Right lobe of liver (tissue), 4 donors: ENCODE measurements around the gene WAC.

Experiments
- POLR2A ChIP-seq: fragments of 450-650 bp; IDR thresholded peaks from one replicate; pipeline ENCODE4 v1.6.1; 2017; ENCODE audit warnings: antibody characterized with exemption, mild to moderate bottlenecking
- TF ChIP-seq, protein P1 (sequence below), 4 donors: fragments of 200-600 bp in 3 of 4; fragments of 450-650 bp in 1 of 4; IDR thresholded peaks; one replicate each; pipeline versions ENCODE4 v1.5.1 to v1.8.0; 2016 to 2022; ENCODE audit warnings: antibody characterized with exemption in 4 of 4, mild to moderate bottlenecking in 2 of 4
- donor health status: DM: no; HTN: no; CAD: no.
- donor health status: DM: no; HTN: no; CAD: no.
- donor health status: DM: no; HTN: yes; CAD: no.

DNA sequence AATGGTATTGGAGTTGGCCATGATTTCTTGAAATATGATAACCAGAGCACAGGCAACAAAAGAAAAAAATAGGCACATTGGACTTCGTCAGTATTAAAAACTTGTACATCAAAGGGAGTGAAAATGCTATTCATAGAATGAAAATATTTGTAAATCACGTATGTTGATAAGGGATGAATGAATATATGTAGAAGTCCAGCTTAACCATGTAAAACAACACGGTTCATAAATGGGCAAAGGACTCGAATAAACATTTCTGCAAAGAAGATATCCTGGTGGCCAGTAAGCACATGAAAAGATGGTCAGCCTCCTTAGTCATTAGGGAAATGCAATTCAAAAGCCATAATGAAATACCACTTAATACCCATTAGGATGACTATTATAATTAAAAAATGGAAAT lies 68.1 kb downstream of the WAC start:
- TF ChIP-seq POLR2A, result no peak
- TF ChIP-seq, protein P1, sequence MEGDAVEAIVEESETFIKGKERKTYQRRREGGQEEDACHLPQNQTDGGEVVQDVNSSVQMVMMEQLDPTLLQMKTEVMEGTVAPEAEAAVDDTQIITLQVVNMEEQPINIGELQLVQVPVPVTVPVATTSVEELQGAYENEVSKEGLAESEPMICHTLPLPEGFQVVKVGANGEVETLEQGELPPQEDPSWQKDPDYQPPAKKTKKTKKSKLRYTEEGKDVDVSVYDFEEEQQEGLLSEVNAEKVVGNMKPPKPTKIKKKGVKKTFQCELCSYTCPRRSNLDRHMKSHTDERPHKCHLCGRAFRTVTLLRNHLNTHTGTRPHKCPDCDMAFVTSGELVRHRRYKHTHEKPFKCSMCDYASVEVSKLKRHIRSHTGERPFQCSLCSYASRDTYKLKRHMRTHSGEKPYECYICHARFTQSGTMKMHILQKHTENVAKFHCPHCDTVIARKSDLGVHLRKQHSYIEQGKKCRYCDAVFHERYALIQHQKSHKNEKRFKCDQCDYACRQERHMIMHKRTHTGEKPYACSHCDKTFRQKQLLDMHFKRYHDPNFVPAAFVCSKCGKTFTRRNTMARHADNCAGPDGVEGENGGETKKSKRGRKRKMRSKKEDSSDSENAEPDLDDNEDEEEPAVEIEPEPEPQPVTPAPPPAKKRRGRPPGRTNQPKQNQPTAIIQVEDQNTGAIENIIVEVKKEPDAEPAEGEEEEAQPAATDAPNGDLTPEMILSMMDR (IDR thresholded peaks at IDR 0.05), result no peak
